HL-60 (cell line): Measurements from ENCODE around the gene FBXO3.

Experiments
- DNase-seq, 2 experiments: peaks; one replicate each; pipeline ENCODE4 v3.0.0-alpha.2; 2010 to 2020; ENCODE audit warnings: low read depth in 1 of 2, low spot score in 1 of 2
- H3K27ac ChIP-seq: fragments of 250-450 bp; sonication (Bioruptor Pico); replicated peaks from 2 replicates; pipeline ENCODE4 v1.5.1; 2020; ENCODE audit warnings: mild to moderate bottlenecking, moderate library complexity
- H3K27me3 ChIP-seq: fragments of 250-450 bp; sonication (Bioruptor Pico); 2 replicates; pipeline ENCODE4 v1.5.1; 2021; ENCODE audit warnings: mild to moderate bottlenecking, moderate library complexity; ENCODE audit not compliant: insufficient read depth, poor library complexity, severe bottlenecking
- H3K4me3 ChIP-seq: replicated peaks from 2 replicates; pipeline ENCODE4 v1.5.1; 2011; ENCODE audit warnings: mild to moderate bottlenecking, control low read depth, low read length; ENCODE audit not compliant: insufficient read depth
- GABPA ChIP-seq: IDR thresholded peaks from 2 replicates; pipeline ENCODE4 v1.6.1; 2012; ENCODE audit warnings: low read depth
- POLR2AphosphoS5 ChIP-seq: IDR thresholded peaks from 2 replicates; pipeline ENCODE4 v1.6.1; 2012; ENCODE audit warnings: low read depth
- SPI1 ChIP-seq: IDR thresholded peaks from 2 replicates; pipeline ENCODE4 v1.6.1; 2012; ENCODE audit warnings: low read depth, mild to moderate bottlenecking, borderline replicate concordance
- TF ChIP-seq, protein P1 (sequence below): IDR thresholded peaks from 2 replicates; pipeline ENCODE4 v1.6.1; 2012; ENCODE audit warnings: low read depth; ENCODE audit not compliant: insufficient replicate concordance
- TF ChIP-seq, protein P2 (sequence below): IDR thresholded peaks from one replicate; pipeline ENCODE4 v1.5.1; 2011; ENCODE audit warnings: low read length, control low read depth, inconsistent platforms; ENCODE audit not compliant: insufficient read depth

Gene FBXO3

DNA sequence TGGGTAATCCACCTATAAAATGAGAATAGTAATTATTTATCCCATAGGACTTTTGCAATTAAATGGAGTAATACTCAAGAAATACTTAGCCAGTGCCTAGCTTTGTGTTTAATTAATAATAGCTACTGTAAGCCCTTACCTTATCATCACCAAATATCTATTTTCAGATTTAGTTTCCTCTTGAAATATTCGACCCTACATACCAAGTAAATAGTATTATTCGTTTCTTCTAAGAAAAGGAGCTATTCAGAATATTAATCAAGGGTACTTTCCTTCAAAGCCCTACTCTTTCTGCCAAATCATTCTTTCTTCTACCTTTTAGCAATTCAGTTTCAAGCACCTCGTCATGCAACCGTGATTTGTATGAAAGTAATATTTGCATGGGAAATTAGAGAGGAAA lies 6.7 kb downstream of the FBXO3 start:
- no peak for DNase-seq
- Histone ChIP-seq H3K27me3 (no peaks in the 10 kb centered on the region), H3K27ac (no peak overlapping the region), H3K4me3 (no peak overlapping the region)
- TF ChIP-seq, protein P1, sequence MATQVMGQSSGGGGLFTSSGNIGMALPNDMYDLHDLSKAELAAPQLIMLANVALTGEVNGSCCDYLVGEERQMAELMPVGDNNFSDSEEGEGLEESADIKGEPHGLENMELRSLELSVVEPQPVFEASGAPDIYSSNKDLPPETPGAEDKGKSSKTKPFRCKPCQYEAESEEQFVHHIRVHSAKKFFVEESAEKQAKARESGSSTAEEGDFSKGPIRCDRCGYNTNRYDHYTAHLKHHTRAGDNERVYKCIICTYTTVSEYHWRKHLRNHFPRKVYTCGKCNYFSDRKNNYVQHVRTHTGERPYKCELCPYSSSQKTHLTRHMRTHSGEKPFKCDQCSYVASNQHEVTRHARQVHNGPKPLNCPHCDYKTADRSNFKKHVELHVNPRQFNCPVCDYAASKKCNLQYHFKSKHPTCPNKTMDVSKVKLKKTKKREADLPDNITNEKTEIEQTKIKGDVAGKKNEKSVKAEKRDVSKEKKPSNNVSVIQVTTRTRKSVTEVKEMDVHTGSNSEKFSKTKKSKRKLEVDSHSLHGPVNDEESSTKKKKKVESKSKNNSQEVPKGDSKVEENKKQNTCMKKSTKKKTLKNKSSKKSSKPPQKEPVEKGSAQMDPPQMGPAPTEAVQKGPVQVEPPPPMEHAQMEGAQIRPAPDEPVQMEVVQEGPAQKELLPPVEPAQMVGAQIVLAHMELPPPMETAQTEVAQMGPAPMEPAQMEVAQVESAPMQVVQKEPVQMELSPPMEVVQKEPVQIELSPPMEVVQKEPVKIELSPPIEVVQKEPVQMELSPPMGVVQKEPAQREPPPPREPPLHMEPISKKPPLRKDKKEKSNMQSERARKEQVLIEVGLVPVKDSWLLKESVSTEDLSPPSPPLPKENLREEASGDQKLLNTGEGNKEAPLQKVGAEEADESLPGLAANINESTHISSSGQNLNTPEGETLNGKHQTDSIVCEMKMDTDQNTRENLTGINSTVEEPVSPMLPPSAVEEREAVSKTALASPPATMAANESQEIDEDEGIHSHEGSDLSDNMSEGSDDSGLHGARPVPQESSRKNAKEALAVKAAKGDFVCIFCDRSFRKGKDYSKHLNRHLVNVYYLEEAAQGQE, result no peak
- TF ChIP-seq GABPA (no peak), SPI1 (no peak), POLR2AphosphoS5 (no peak)
- TF ChIP-seq, protein P2, sequence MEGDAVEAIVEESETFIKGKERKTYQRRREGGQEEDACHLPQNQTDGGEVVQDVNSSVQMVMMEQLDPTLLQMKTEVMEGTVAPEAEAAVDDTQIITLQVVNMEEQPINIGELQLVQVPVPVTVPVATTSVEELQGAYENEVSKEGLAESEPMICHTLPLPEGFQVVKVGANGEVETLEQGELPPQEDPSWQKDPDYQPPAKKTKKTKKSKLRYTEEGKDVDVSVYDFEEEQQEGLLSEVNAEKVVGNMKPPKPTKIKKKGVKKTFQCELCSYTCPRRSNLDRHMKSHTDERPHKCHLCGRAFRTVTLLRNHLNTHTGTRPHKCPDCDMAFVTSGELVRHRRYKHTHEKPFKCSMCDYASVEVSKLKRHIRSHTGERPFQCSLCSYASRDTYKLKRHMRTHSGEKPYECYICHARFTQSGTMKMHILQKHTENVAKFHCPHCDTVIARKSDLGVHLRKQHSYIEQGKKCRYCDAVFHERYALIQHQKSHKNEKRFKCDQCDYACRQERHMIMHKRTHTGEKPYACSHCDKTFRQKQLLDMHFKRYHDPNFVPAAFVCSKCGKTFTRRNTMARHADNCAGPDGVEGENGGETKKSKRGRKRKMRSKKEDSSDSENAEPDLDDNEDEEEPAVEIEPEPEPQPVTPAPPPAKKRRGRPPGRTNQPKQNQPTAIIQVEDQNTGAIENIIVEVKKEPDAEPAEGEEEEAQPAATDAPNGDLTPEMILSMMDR, result no peak

GRCh38 chr11:33766085-33766484 lies 8.2 kb downstream of the FBXO3 start:
- no peak for DNase-seq
- no peak for TF ChIP-seq GABPA
- TF ChIP-seq, protein P2, result no peak
- TF ChIP-seq, protein P1, result no peak
- no peaks in the 10 kb centered on the region for H3K27me3 ChIP-seq
- no peak overlapping the region for H3K4me3 ChIP-seq
- no peak overlapping the region for H3K27ac ChIP-seq

- Histone ChIP-seq H3K27ac (no peak overlapping the region), H3K4me3 (no peak overlapping the region), H3K27me3 (no peaks in the 10 kb centered on the region)
- no peak for DNase-seq
- TF ChIP-seq, protein P2, result no peak
- TF ChIP-seq GABPA (no peak), SPI1 (no peak), POLR2AphosphoS5 (no peak)
- TF ChIP-seq, protein P1, result no peak
Observed at GRCh38 chr11:33761471-33761870, 12.8 kb downstream of the FBXO3 start.
